A549 (cell line): ENCODE data around the gene OPA1. TPM values are rescaled to one million over a fixed set of nuclear protein-coding genes. Genes with fewer than 3 reads are reported as not detected.

Experiments used
- ATAC-seq, 2 experiments: fragments of 200-7000 bp in 1 of 2; fragments of >200 bp in 1 of 2; cut with Nextera tagmentation in 1 of 2; cut with Tn5 transposase in 1 of 2; 3 replicates each; pipeline versions ENCODE4 v1.8.0 to v1.9.1; 2018 to 2020; ENCODE audit warnings: mild to moderate bottlenecking in 1 of 2, moderate library complexity in 1 of 2
- CTCF ChIA-PET: fragments of 300-600 bp; sonication (Branson Sonifier 250); formaldehyde crosslinking; extraction: SDS; loops from one replicate; lab custom pipeline; 2021; ENCODE audit warnings: antibody characterized with exemption, inconsistent platforms; lab: Yijun Ruan, JAX
- POLR2A ChIA-PET: fragments of 350-600 bp; formaldehyde crosslinking; extraction: SDS; loops from one replicate; lab custom pipeline; 2021; ENCODE audit warnings: antibody characterized with exemption, inconsistent platforms; lab: Yijun Ruan, JAX
- DNase-seq, 2 experiments: peaks; one replicate each; pipeline versions ENCODE4 v3.0.0 to v3.0.0-alpha.2; 2011 to 2016; ENCODE audit warnings: low read depth in 1 of 2, low spot score in 1 of 2
- FAIRE-seq: peaks from 2 replicates; lab custom pipeline; 2011; peaks lifted over from hg19 to GRCh38; lab: Jason Lieb, UNC
- H3K27ac ChIP-seq, 2 experiments: fragments of >200 bp; sonication (Bioruptor Twin); formaldehyde crosslinking; 3 replicates each; pipeline ENCODE4 v1.5.1; 2016 to 2017
- H3K4me1 ChIP-seq: fragments of >200 bp; sonication (Bioruptor Twin); formaldehyde crosslinking; 3 replicates; pipeline ENCODE4 v1.6.1; 2016
- H3K4me2 ChIP-seq: fragments of >200 bp; sonication (Bioruptor Twin); formaldehyde crosslinking; 3 replicates; pipeline ENCODE4 v1.6.1; 2016
- H3K4me3 ChIP-seq: fragments of >200 bp; sonication (Bioruptor Twin); formaldehyde crosslinking; 3 replicates; pipeline ENCODE4 v1.5.1; 2016
- H3K9me3 ChIP-seq: fragments of >200 bp; sonication (Bioruptor Twin); formaldehyde crosslinking; 3 replicates; pipeline ENCODE4 v1.6.1; 2016
- ATOH8 ChIP-seq: fragments of 250-450 bp; sonication (Bioruptor Pico); IDR thresholded peaks from 2 replicates; pipeline ENCODE4 v1.5.0; 2020; ENCODE audit warnings: low read depth, mild to moderate bottlenecking, moderate library complexity
- BHLHE40 ChIP-seq: IDR thresholded peaks from 2 replicates; pipeline ENCODE4 v1.6.1; 2012; ENCODE audit warnings: low read depth, low read length, inconsistent platforms
- CEBPB ChIP-seq, 2 experiments: fragments of >200 bp in 1 of 2; sonication (Bioruptor Twin) in 1 of 2; formaldehyde crosslinking in 1 of 2; IDR thresholded peaks; 2 replicates each; pipeline ENCODE4 v1.6.1; 2012 to 2016
- E2F6 ChIP-seq: IDR thresholded peaks from 2 replicates; pipeline ENCODE4 v1.6.1; 2012; ENCODE audit warnings: low read depth, borderline replicate concordance
- EHF ChIP-seq: fragments of 250-450 bp; sonication (Bioruptor Pico); IDR thresholded peaks from 2 replicates; pipeline ENCODE4 v1.5.0; 2020; ENCODE audit warnings: mild to moderate bottlenecking
- EP300 ChIP-seq, 2 experiments: fragments of >200 bp; sonication (Bioruptor Twin); formaldehyde crosslinking; IDR thresholded peaks; 2 replicates in 1 of 2; 3 replicates in 1 of 2; pipeline ENCODE4 v1.6.1; 2016 to 2017
- ESRRA ChIP-seq: fragments of 150-350 bp; IDR thresholded peaks from 2 replicates; pipeline ENCODE4 v1.6.1; 2014; ENCODE audit warnings: mild to moderate bottlenecking, low read length, borderline replicate concordance
- FOSL2 ChIP-seq, 2 experiments: fragments of 450-650 bp in 1 of 2; fragments of >200 bp in 1 of 2; sonication (Bioruptor Twin) in 1 of 2; formaldehyde crosslinking; IDR thresholded peaks; 2 replicates each; pipeline versions ENCODE4 v1.5.0 to v1.6.1; 2016 to 2020; ENCODE audit warnings: mild to moderate bottlenecking in 1 of 2, moderate library complexity in 1 of 2
- HMGXB4 ChIP-seq: fragments of 250-450 bp; sonication (Bioruptor Pico); IDR thresholded peaks from 2 replicates; pipeline ENCODE4 v1.5.0; 2021; ENCODE audit warnings: mild to moderate bottlenecking, moderate library complexity, borderline replicate concordance
- HOXB13 ChIP-seq: fragments of 250-450 bp; sonication (Bioruptor Pico); IDR thresholded peaks from 2 replicates; pipeline ENCODE4 v1.5.0; 2020; ENCODE audit warnings: low read depth, mild to moderate bottlenecking, moderate library complexity
- NR3C1 ChIP-seq: fragments of >200 bp; sonication (Bioruptor Twin); formaldehyde crosslinking; IDR thresholded peaks from 3 replicates; pipeline ENCODE4 v1.6.1; 2017
- PHF8 ChIP-seq: fragments of 200-600 bp; sonication (generic); IDR thresholded peaks from 2 replicates; pipeline ENCODE4 v1.6.1; 2016; ENCODE audit warnings: low read depth, mild to moderate bottlenecking, antibody characterized with exemption, moderate library complexity, borderline replicate concordance
- POLR2AphosphoS2 ChIP-seq: conservative IDR thresholded peaks from 2 replicates; pipeline ENCODE4 v1.6.1; 2012; ENCODE audit warnings: low read length, improper control_type of control experiment, inconsistent platforms
- RAD21 ChIP-seq, 2 experiments: fragments of >200 bp in 1 of 2; sonication (Bioruptor Twin) in 1 of 2; formaldehyde crosslinking in 1 of 2; IDR thresholded peaks in 1 of 2; conservative IDR thresholded peaks in 1 of 2; 2 replicates in 1 of 2; 3 replicates in 1 of 2; pipeline ENCODE4 v1.6.1; 2012 to 2018; ENCODE audit warnings: inconsistent platforms in 1 of 2
- RARB ChIP-seq: fragments of 250-450 bp; sonication (Bioruptor Pico); IDR thresholded peaks from 2 replicates; pipeline ENCODE4 v1.8.0; 2021; ENCODE audit warnings: mild to moderate bottlenecking, moderate library complexity
- REST ChIP-seq: fragments of 200-600 bp; sonication (generic); IDR thresholded peaks from 2 replicates; pipeline ENCODE4 v1.6.1; 2016; ENCODE audit warnings: antibody characterized with exemption, mild to moderate bottlenecking, moderate library complexity
- SMC3 ChIP-seq: fragments of >200 bp; sonication (Bioruptor Twin); formaldehyde crosslinking; IDR thresholded peaks from 3 replicates; pipeline ENCODE4 v1.6.1; 2018; ENCODE audit warnings: inconsistent platforms
- USF2 ChIP-seq: fragments of 450-650 bp; IDR thresholded peaks from 2 replicates; pipeline ENCODE4 v1.6.1; 2014; ENCODE audit warnings: antibody characterized with exemption
- WGBS: methylation state at CpG from one replicate; pipeline ENCODE4 v1.1.6; 2017; ENCODE audit errors: missing lambda C conversion rate; 5-methylcytosine and 5-hydroxymethylcytosine counted together
- polyA plus RNA-seq, 4 experiments: library from polyadenylated mRNA; depleted of rRNA in 3 of 4; stranded (reverse); fragments of >200 nt; fragmentation: RNase III in 1 of 4; extraction: RNeasy Plus Mini Kit Qiagen cat#74134 plus additional on column Dnase treatment in 1 of 4; gene quantifications; 2 replicates in 3 of 4; 3 replicates in 1 of 4; pipeline ENCODE4 v1.2.3, GENCODE V29; 2011 to 2017
- TF ChIP-seq, protein P1 (sequence below): fragments of 150-350 bp; IDR thresholded peaks from 2 replicates; pipeline ENCODE4 v1.6.1; 2014; ENCODE audit warnings: low read depth, mild to moderate bottlenecking, low read length
- TF ChIP-seq, protein P2 (sequence below): IDR thresholded peaks from 2 replicates; pipeline ENCODE4 v1.6.1; 2012
- TF ChIP-seq, protein P3 (sequence below): fragments of >200 bp; sonication (Bioruptor Twin); formaldehyde crosslinking; IDR thresholded peaks from 2 replicates; pipeline ENCODE4 v1.6.1; 2016

Gene OPA1
- polyA plus RNA-seq, 2 of the 4 experiments (the other 2 are of a cell fraction), result 31.7 to 54.4 TPM

- TF ChIP-seq E2F6, result no peak
Observed at GRCh38 chr3:193720169-193720568, 127.2 kb downstream of the OPA1 start (continued).

DNA sequence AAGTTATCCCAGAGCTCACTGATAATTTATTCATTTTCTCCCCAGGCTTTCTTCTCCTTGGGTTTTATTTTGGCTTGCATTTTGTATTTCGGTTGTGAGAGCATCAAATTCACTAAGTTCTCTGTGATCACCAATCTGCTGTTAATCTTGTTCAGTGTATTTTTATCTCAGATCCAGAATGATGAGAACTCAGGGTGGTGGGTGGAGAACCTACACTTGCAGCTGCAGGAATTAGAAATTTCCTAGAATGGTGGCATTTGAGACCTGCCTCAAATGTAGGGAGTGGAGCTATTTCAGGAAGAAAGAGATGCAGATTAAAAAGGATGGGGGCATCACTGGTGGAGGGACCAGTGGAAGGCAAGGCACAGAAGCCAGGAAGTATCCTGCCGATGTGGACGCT, 129.6 kb downstream of the OPA1 start:
- no peaks in the 10 kb centered on the region for H3K4me1 ChIP-seq
- ChIA-PET POLR2A (no interaction called here), CTCF (no interaction called here)
- TF ChIP-seq EP300 (IDR thresholded peaks at IDR 0.05) (no peak), EHF (no peak), FOSL2 (IDR thresholded peaks at IDR 0.05) (no peak), FOSL2 (CRISPR knock-in tag; IDR thresholded peaks at IDR 0.05) (no peak), BHLHE40 (no peak), POLR2AphosphoS2 (no peak), HOXB13 (CRISPR knock-in tag) (no peak), RAD21 (conservative IDR thresholded peaks at IDR 0.05 in 1 of 2, IDR thresholded peaks at IDR 0.05 in 1 of 2) (no peak), ESRRA (no peak), ATOH8 (CRISPR knock-in tag) (no peak)
- TF ChIP-seq, protein P1, sequence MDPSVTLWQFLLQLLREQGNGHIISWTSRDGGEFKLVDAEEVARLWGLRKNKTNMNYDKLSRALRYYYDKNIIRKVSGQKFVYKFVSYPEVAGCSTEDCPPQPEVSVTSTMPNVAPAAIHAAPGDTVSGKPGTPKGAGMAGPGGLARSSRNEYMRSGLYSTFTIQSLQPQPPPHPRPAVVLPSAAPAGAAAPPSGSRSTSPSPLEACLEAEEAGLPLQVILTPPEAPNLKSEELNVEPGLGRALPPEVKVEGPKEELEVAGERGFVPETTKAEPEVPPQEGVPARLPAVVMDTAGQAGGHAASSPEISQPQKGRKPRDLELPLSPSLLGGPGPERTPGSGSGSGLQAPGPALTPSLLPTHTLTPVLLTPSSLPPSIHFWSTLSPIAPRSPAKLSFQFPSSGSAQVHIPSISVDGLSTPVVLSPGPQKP, result no peak
- no peak for DNase-seq
- H3K4me3 ChIP-seq, result no peak overlapping the region
- peaks cover 6% of the 10 kb centered on the region; the same call in 1 of the 3 replicates for H3K9me3 ChIP-seq
- H3K27ac ChIP-seq, result no peak overlapping the region
- no peak for FAIRE-seq
- WGBS, result 82% methylated on average over 3 of the region's 3 CpGs
- H3K4me2 ChIP-seq, result no peak overlapping the region
- ATAC-seq, result no peak

DNA sequence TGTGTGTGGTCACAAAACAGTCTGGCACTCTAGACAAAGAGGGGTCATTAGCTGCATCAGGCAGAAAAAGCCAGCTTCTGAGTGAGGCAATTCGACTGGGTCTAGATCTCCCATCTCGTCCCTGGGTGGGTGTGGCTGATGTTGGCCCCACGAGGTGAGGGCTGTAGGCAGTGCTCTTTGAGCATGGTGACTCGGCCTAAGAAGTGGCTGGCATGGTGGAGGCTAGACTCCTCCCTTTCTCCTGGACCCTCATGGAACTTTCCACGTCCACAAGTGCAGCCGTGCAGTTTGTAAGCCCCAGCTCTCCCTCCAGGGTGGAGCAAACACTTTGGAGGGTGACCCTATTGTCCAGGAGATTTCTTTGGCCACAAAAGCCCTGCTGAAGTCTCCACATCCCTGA, 134.1 kb downstream of the OPA1 start:
- ChIA-PET CTCF (interaction anchor here (1.4 to 1.5 kb wide), 2 partner anchors 54 to 589 kb away, joined by 3 to 4 read pairs; no protein-coding TSS in a partner anchor), POLR2A (no interaction called here)
- TF ChIP-seq RARB (no peak), POLR2AphosphoS2 (no peak), HOXB13 (CRISPR knock-in tag) (no peak), BHLHE40 (no peak), FOSL2 (IDR thresholded peaks at IDR 0.05) (no peak), FOSL2 (CRISPR knock-in tag; IDR thresholded peaks at IDR 0.05) (no peak), NR3C1 (no peak), SMC3 (no peak), HMGXB4 (CRISPR knock-in tag) (no peak), CEBPB (IDR thresholded peaks at IDR 0.05) (no peak), REST (no peak), USF2 (no peak), PHF8 (no peak)
- TF ChIP-seq, protein P2, sequence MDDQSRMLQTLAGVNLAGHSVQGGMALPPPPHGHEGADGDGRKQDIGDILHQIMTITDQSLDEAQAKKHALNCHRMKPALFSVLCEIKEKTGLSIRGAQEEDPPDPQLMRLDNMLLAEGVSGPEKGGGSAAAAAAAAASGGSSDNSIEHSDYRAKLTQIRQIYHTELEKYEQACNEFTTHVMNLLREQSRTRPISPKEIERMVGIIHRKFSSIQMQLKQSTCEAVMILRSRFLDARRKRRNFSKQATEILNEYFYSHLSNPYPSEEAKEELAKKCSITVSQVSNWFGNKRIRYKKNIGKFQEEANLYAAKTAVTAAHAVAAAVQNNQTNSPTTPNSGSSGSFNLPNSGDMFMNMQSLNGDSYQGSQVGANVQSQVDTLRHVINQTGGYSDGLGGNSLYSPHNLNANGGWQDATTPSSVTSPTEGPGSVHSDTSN, result no peak
- TF ChIP-seq, protein P3, sequence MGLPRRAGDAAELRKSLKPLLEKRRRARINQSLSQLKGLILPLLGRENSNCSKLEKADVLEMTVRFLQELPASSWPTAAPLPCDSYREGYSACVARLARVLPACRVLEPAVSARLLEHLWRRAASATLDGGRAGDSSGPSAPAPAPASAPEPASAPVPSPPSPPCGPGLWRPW, result no peak
- no peaks in the 10 kb centered on the region for H3K9me3 ChIP-seq
- H3K4me1 ChIP-seq, result peaks cover 4% of the 10 kb centered on the region
- no peak overlapping the region for H3K4me3 ChIP-seq
- H3K27ac ChIP-seq, result no peak overlapping the region
- H3K4me2 ChIP-seq, result no peak overlapping the region
- 50% methylated on average over 1 of the region's 6 CpGs for WGBS
- DNase-seq (no peak), ATAC-seq (no peak), FAIRE-seq (no peak)
